Measurements from ENCODE around the gene PPP2R5C.

DNA sequence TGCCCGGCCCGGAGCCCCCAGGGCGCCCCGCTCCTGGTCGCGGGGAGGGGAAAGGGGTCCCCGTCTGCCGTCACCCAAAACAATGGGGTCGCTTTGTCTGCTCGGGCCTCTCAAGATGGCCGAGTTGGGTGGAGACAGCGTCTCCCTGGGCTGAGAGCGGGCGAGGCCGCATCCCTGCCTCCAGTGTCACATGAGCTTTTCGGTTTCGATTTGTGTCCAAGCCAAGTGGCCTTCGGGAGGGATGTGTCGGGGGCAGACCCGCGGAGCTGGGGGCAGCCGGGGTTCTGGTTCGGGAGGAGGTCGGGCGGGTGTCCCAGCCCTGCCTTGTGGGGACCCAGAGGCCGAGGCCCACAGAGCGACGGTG is 203.7 kb downstream of the PPP2R5C start:
- TF ChIP-seq ZFP3 (CRISPR knock-in tag; IDR thresholded peaks at IDR 0.05): no peak
- TF ChIP-seq, protein P1, sequence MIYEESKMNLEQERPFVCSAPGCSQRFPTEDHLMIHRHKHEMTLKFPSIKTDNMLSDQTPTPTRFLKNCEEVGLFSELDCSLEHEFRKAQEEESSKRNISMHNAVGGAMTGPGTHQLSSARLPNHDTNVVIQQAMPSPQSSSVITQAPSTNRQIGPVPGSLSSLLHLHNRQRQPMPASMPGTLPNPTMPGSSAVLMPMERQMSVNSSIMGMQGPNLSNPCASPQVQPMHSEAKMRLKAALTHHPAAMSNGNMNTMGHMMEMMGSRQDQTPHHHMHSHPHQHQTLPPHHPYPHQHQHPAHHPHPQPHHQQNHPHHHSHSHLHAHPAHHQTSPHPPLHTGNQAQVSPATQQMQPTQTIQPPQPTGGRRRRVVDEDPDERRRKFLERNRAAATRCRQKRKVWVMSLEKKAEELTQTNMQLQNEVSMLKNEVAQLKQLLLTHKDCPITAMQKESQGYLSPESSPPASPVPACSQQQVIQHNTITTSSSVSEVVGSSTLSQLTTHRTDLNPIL (CRISPR knock-in tag; IDR thresholded peaks at IDR 0.05; ENCODE audit: low read depth): no peak
- TF ChIP-seq, protein P2, sequence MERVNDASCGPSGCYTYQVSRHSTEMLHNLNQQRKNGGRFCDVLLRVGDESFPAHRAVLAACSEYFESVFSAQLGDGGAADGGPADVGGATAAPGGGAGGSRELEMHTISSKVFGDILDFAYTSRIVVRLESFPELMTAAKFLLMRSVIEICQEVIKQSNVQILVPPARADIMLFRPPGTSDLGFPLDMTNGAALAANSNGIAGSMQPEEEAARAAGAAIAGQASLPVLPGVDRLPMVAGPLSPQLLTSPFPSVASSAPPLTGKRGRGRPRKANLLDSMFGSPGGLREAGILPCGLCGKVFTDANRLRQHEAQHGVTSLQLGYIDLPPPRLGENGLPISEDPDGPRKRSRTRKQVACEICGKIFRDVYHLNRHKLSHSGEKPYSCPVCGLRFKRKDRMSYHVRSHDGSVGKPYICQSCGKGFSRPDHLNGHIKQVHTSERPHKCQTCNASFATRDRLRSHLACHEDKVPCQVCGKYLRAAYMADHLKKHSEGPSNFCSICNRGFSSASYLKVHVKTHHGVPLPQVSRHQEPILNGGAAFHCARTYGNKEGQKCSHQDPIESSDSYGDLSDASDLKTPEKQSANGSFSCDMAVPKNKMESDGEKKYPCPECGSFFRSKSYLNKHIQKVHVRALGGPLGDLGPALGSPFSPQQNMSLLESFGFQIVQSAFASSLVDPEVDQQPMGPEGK (CRISPR knock-in tag; IDR thresholded peaks at IDR 0.05; ENCODE audit: borderline replicate concordance): no peak
- TF ChIP-seq ZFP30 (CRISPR knock-in tag; IDR thresholded peaks at IDR 0.05): no peak
- no peak for TF ChIP-seq BACH2 (CRISPR knock-in tag; IDR thresholded peaks at IDR 0.05; ENCODE audit: borderline replicate concordance)
- TF ChIP-seq CSDC2 (CRISPR knock-in tag; IDR thresholded peaks at IDR 0.05): no peak
- TF ChIP-seq SNAI2 (CRISPR knock-in tag; IDR thresholded peaks at IDR 0.05): no peak
- TF ChIP-seq PPARA (CRISPR knock-in tag; IDR thresholded peaks at IDR 0.05; ENCODE audit: borderline replicate concordance): no peak
- no peak for TF ChIP-seq TCF4 (CRISPR knock-in tag; IDR thresholded peaks at IDR 0.05; ENCODE audit: borderline replicate concordance)
- TF ChIP-seq ARNTL (CRISPR knock-in tag; IDR thresholded peaks at IDR 0.05; ENCODE audit: borderline replicate concordance, low read depth): no peak
- TF ChIP-seq ZC3H10 (CRISPR knock-in tag; IDR thresholded peaks at IDR 0.05): no peak

Measured in SK-N-SH treated with all-trans-retinoic acid at 6 μM for 48 hours (cell line).